IPS-20b (cell line): ENCODE measurements around the gene IGF2BP3.
A peak's percentile ranks its signal among the peaks of the same experiment; 100 is the strongest.

Source experiments
- H3K27ac ChIP-seq: one replicate; pipeline ENCODE4 v1.5.1; 2013; ENCODE audit warnings: low read length
- H3K27me3 ChIP-seq: 2 replicates; pipeline ENCODE4 v1.6.1; 2013; ENCODE audit warnings: mild to moderate bottlenecking, low read length, inconsistent platforms; ENCODE audit not compliant: insufficient read depth
- H3K36me3 ChIP-seq: 2 replicates; pipeline ENCODE4 v1.6.1; 2013; ENCODE audit warnings: low read depth, mild to moderate bottlenecking, inconsistent platforms, low read length, moderate library complexity; ENCODE audit not compliant: insufficient read depth
- H3K4me1 ChIP-seq: 2 replicates; pipeline ENCODE4 v1.6.1; 2013; ENCODE audit warnings: mild to moderate bottlenecking, control low read depth, inconsistent platforms, low read length, moderate library complexity; ENCODE audit not compliant: insufficient read depth
- H3K4me3 ChIP-seq: 2 replicates; pipeline ENCODE4 v1.5.1; 2013; ENCODE audit warnings: mild to moderate bottlenecking, low read length, inconsistent platforms
- H3K9ac ChIP-seq: 2 replicates; pipeline ENCODE4 v1.6.1; 2013; ENCODE audit warnings: low read depth, mild to moderate bottlenecking, inconsistent platforms, low read length, moderate library complexity
- H3K9me3 ChIP-seq: 2 replicates; pipeline ENCODE4 v1.6.1; 2013; ENCODE audit warnings: mild to moderate bottlenecking, low read depth, low read length, inconsistent platforms; ENCODE audit not compliant: insufficient read depth

IGF2BP3 gene

GRCh38 chr7:23450518-23450917, 19.8 kb downstream of the IGF2BP3 start:
- Histone ChIP-seq H3K36me3 (peaks cover 62% of the 10 kb centered on the region), H3K9me3 (no peaks in the 10 kb centered on the region), H3K9ac (no peak overlapping the region), H3K27me3 (no peaks in the 10 kb centered on the region), H3K4me3 (no peak overlapping the region), H3K27ac (no peak overlapping the region), H3K4me1 (peaks cover 13% of the 10 kb centered on the region)

DNA sequence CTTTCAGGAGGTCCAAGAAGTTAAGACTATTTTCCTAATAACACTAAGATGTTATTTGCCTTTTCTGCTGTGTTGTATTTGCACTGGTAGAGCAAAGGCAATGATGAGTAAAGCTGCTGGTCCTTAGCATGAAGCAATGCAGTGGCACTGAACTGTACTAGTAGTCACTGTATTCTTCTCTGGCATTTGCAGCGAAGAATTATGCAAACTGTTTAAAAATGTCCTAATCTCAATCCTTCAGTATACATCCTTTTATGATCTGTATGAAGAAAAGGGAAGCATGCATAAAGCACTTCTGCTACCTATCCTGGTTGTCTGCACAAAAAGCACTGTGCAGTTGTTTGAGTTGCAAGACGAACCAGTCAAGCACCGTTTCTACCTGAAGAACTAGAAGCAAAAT, 20.4 kb downstream of the IGF2BP3 start:
- Histone ChIP-seq H3K36me3 (peaks cover 62% of the 10 kb centered on the region), H3K4me3 (no peak overlapping the region), H3K9ac (no peak overlapping the region), H3K4me1 (peaks cover 9% of the 10 kb centered on the region; the same call in 1 of the 2 replicates), H3K27me3 (no peaks in the 10 kb centered on the region), H3K9me3 (no peaks in the 10 kb centered on the region), H3K27ac (no peak overlapping the region)

DNA sequence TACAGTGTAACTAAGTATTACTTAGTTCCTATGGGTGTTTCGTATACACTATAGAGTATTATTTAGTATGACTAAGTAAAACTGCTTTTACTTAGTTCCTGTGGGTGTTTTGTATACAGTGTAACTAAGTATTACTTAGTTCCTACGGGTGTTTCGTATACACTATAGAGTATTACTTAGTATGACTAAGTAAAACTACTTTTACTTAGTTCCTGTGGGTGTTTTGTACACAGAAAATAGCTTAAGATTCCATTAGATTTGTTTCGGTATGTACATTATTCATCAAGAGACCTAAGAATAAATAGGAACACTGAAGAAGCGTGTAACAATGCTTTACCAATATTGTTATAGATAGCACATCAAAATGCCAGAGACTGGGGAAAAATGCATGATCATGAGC, 25.0 kb downstream of the IGF2BP3 start:
- H3K4me1 ChIP-seq: no peaks in the 10 kb centered on the region

GRCh38 chr7:23443974-23444373, 26.3 kb downstream of the IGF2BP3 start:
- Histone ChIP-seq H3K36me3 (peaks cover 53% of the 10 kb centered on the region), H3K4me3 (no peak overlapping the region), H3K9me3 (no peaks in the 10 kb centered on the region), H3K4me1 (no peaks in the 10 kb centered on the region), H3K9ac (no peak overlapping the region), H3K27me3 (no peaks in the 10 kb centered on the region), H3K27ac (no peak overlapping the region)

More for the DNA sequence above, 25.0 kb downstream of the IGF2BP3 start:
- no peaks in the 10 kb centered on the region for H3K9me3 ChIP-seq
- no peaks in the 10 kb centered on the region for H3K27me3 ChIP-seq
- no peak overlapping the region for H3K9ac ChIP-seq
- H3K27ac ChIP-seq: no peak overlapping the region
- no peak overlapping the region for H3K4me3 ChIP-seq
- peaks cover 59% of the 10 kb centered on the region for H3K36me3 ChIP-seq

GRCh38 chr7:23438171-23438570, 32.1 kb downstream of the IGF2BP3 start:
- Histone ChIP-seq H3K27me3 (no peaks in the 10 kb centered on the region), H3K9me3 (no peaks in the 10 kb centered on the region), H3K36me3 (peaks cover 14% of the 10 kb centered on the region; the same call in 1 of the 2 replicates), H3K4me1 (peaks cover 4% of the 10 kb centered on the region; the same call in 1 of the 2 replicates), H3K27ac (no peak overlapping the region), H3K9ac (no peak overlapping the region), H3K4me3 (no peak overlapping the region)

DNA sequence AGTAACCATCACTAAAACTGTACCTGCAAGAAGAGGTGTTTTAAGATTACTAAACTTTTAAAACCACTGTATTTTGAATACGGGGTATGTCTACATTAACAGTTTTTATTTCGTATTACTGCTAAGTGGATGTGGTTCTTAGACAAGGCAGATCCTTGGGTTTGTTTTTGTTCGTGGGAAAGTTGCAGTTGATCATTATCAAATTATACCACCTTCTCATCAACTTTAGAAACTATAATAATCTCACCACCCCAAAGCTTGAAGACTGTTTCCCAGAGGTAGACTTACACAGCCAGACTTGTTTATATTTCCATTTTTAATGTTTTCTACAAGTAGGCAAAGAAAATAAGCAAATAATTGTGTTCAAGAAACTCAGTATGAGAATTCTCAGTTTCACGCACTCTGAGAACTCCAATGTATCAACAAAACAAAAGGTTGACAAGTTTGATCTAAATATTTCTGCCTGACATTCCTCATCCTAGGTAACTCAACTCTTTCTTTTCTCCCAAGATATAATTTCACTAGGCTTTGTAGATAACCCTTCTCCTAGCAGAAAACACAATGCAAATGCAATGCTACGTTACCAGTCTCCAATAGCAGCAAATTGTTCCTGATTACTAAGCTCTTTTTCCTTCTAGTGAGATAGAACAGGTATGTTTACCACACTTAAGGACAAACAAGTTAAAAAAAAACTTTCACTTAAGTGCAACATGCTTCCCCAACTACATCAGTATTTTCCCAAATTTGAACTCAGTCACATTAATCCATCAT, 36.0 kb downstream of the IGF2BP3 start:
- Histone ChIP-seq H3K9ac (no peak overlapping the region), H3K36me3 (peaks cover 4% of the 10 kb centered on the region; the same call in 1 of the 2 replicates), H3K4me1 (peaks cover 28% of the 10 kb centered on the region), H3K27me3 (no peaks in the 10 kb centered on the region), H3K4me3 (no peak overlapping the region), H3K27ac (no peak overlapping the region), H3K9me3 (no peaks in the 10 kb centered on the region)

- Histone ChIP-seq H3K27ac (no peak overlapping the region), H3K36me3 (peaks cover 5% of the 10 kb centered on the region), H3K4me1 (peaks cover 28% of the 10 kb centered on the region), H3K4me3 (no peak overlapping the region), H3K27me3 (no peaks in the 10 kb centered on the region), H3K9me3 (no peaks in the 10 kb centered on the region), H3K9ac (no peak overlapping the region)
Measured at GRCh38 chr7:23431702-23432199, 38.5 kb downstream of the IGF2BP3 start.

DNA sequence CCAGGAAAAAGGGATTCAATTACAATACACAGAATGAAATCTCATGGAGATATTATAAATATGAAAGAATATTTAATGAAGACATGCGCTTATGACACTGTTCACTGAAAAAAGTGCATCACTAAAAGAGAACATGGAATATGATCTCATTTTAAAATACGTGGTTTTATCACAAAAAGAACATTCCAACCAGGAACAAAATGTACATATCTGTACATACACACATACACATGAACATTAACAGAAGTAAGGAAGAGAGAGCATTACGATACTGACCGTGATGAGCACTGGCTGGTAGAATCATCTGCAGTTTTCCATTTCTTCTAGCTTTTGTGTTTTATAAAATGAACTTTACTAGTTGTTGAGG, 39.4 kb downstream of the IGF2BP3 start:
- peaks cover 28% of the 10 kb centered on the region for H3K4me1 ChIP-seq
- no peak overlapping the region for H3K27ac ChIP-seq
- no peak overlapping the region for H3K9ac ChIP-seq
- no peaks in the 10 kb centered on the region for H3K27me3 ChIP-seq
- H3K4me3 ChIP-seq: no peak overlapping the region
- peaks cover 5% of the 10 kb centered on the region; the same call in 1 of the 2 replicates for H3K36me3 ChIP-seq
- H3K9me3 ChIP-seq: no peaks in the 10 kb centered on the region

- Histone ChIP-seq H3K27ac (peak overlapping the region; percentile 14), H3K4me3 (no peak overlapping the region), H3K4me1 (peaks cover 13% of the 10 kb centered on the region; the same call in 1 of the 2 replicates), H3K9me3 (no peaks in the 10 kb centered on the region), H3K27me3 (no peaks in the 10 kb centered on the region), H3K9ac (no peak overlapping the region), H3K36me3 (peaks cover 8% of the 10 kb centered on the region; the same call in 1 of the 2 replicates)
Measured at GRCh38 chr7:23426876-23427275, 43.4 kb downstream of the IGF2BP3 start.

GRCh38 chr7:23422909-23423308, 47.4 kb downstream of the IGF2BP3 start:
- H3K27ac ChIP-seq: no peak overlapping the region
- no peaks in the 10 kb centered on the region for H3K27me3 ChIP-seq
- no peaks in the 10 kb centered on the region for H3K9me3 ChIP-seq
- no peak overlapping the region for H3K4me3 ChIP-seq
- H3K9ac ChIP-seq: no peak overlapping the region
- H3K4me1 ChIP-seq: peaks cover 24% of the 10 kb centered on the region; the same call in 1 of the 2 replicates
- peaks cover 21% of the 10 kb centered on the region for H3K36me3 ChIP-seq

GRCh38 chr7:23422384-23422783, 47.9 kb downstream of the IGF2BP3 start:
- no peaks in the 10 kb centered on the region for H3K27me3 ChIP-seq
- H3K9me3 ChIP-seq: no peaks in the 10 kb centered on the region
- no peak overlapping the region for H3K27ac ChIP-seq
- no peak overlapping the region for H3K9ac ChIP-seq
- no peak overlapping the region for H3K4me3 ChIP-seq
- H3K4me1 ChIP-seq: peaks cover 27% of the 10 kb centered on the region; the same call in 1 of the 2 replicates
- H3K36me3 ChIP-seq: peaks cover 21% of the 10 kb centered on the region

- Histone ChIP-seq H3K9me3 (no peaks in the 10 kb centered on the region), H3K27ac (no peak overlapping the region), H3K36me3 (peaks cover 40% of the 10 kb centered on the region), H3K4me1 (peaks cover 27% of the 10 kb centered on the region; the same call in 1 of the 2 replicates), H3K9ac (no peak overlapping the region), H3K27me3 (no peaks in the 10 kb centered on the region), H3K4me3 (no peak overlapping the region)
Measured at GRCh38 chr7:23419845-23420244, 50.4 kb downstream of the IGF2BP3 start.
